ENCODE results near the gene CYP19A1.

Gene CYP19A1

GRCh38 chr15:51255533-51255932 lies 82.9 kb downstream of the CYP19A1 start:
- no peak for TF ChIP-seq GATA3 (IDR thresholded peaks at IDR 0.05; ENCODE audit: low read depth, low read length)
- TF ChIP-seq GATA2 (IDR thresholded peaks at IDR 0.05; ENCODE audit: low read depth, low read length) = no peak

GRCh38 chr15:51253366-51253765 lies 85.0 kb downstream of the CYP19A1 start:
- TF ChIP-seq GATA2 (IDR thresholded peaks at IDR 0.05; ENCODE audit: low read depth, low read length) (no peak), GATA3 (IDR thresholded peaks at IDR 0.05; ENCODE audit: low read depth, low read length) (no peak)

DNA sequence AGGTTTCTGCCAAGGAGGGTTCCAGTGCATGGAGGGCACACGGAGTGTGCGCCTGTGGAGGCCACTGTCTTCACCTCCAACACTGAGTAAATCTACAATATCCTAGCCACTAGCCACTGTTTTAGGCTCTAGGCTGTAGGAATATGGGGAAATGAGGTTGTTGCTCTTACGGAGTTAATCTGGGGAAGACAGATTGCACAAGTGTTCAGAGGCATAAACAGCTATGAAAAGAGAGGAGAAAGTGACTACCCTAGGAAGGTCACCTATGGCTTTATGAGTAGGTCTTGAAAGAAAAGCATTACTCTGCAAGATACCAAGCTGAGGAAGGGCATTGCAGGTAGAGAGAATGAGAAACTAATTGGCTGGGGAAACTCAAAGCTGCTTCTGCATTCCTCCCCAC lies 85.7 kb downstream of the CYP19A1 start:
- TF ChIP-seq GATA2 (IDR thresholded peaks at IDR 0.05; ENCODE audit: low read depth, low read length) = no peak
- TF ChIP-seq GATA3 (IDR thresholded peaks at IDR 0.05; ENCODE audit: low read depth, low read length) = no peak

DNA sequence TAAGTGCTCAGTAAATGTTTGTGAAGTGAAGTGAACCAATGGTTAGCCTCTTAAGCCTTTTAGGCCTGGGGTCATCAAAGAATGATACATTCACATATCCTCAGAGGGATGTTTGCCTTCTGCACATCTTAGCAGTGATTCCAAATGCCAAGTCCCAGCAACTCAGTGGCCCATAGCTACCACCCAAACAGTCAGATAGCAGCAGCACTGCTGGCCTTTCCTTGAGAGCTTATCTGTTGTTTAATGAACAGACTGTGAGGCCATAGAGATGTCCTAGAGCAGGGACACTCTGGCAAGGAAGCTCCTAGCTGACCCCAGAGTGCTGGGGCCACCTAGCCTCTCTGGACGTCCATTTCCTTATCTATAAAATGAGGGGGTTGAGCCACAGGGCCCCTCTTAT lies 86.8 kb downstream of the CYP19A1 start:
- no peak for TF ChIP-seq GATA2 (IDR thresholded peaks at IDR 0.05; ENCODE audit: low read depth, low read length)
- no peak for TF ChIP-seq GATA3 (IDR thresholded peaks at IDR 0.05; ENCODE audit: low read depth, low read length)

DNA sequence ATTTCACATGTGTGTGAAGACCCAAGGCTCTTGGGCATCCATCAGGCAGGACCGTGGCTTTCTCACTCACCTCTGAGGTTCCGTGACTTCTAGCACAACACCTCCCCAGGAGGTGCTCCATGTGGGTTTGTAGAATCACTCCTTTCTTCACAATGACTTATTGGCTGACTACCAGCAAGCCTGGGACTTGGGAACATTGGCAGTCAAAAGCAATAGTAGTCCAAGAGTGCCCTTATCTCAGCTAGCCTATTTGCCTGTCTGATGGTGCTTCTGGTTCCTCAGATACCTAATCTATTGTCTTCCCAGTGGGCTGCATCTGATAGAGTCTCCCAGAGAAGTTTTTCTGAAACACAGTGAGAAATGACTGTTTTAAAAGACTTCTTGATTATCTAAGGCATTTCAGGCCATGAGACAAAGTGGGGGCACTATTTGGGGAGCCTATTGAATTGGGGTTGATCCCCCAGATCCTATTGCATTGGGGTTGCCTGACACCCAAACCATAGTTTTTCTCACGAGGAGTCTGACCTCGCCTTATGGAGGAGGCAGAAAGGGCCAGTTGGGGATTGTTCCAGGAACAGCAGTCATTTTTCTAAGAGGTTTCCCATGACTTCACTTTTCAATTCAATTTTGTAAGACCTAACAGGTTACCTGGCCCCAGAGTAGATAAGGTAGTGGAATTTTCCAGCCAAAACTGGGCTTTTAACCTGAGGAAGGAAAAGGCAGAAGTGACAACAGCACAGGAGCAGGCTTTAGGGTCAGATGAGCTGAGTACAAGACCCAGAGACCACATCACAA lies 88.0 kb downstream of the CYP19A1 start:
- TF ChIP-seq GATA2 (IDR thresholded peaks at IDR 0.05; ENCODE audit: low read depth, low read length) (no peak), GATA3 (IDR thresholded peaks at IDR 0.05; ENCODE audit: low read depth, low read length) (no peak)

DNA sequence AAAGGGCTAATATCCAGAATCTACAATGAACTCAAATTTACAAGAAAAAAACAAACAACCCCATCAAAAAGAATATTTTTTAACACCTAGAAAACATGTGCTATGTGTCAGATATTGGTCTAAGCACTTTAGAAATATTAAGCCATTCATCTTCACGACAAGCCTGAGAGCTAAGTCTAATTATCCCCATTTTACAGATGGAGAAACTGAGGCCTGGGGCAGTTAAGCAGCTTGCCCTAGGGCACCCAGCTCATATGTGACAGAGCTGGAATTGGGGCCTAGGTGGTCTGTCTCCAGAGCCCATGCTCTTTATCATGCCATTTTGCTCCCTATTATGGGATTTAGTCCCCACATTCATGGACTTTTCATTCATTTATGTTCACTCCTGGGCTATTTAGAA lies 92.8 kb downstream of the CYP19A1 start:
- TF ChIP-seq GATA3 (IDR thresholded peaks at IDR 0.05; ENCODE audit: low read depth, low read length) = no peak
- TF ChIP-seq GATA2 (IDR thresholded peaks at IDR 0.05; ENCODE audit: low read depth, low read length) = no peak

GRCh38 chr15:51244423-51244869 lies 94.0 kb downstream of the CYP19A1 start:
- TF ChIP-seq GATA2 (IDR thresholded peaks at IDR 0.05; ENCODE audit: low read depth, low read length) (no peak), GATA3 (IDR thresholded peaks at IDR 0.05; ENCODE audit: low read depth, low read length) (no peak)

GRCh38 chr15:51243774-51244173 lies 94.6 kb downstream of the CYP19A1 start:
- TF ChIP-seq GATA2 (IDR thresholded peaks at IDR 0.05; ENCODE audit: low read depth, low read length) = no peak
- TF ChIP-seq GATA3 (IDR thresholded peaks at IDR 0.05; ENCODE audit: low read depth, low read length) = no peak

DNA sequence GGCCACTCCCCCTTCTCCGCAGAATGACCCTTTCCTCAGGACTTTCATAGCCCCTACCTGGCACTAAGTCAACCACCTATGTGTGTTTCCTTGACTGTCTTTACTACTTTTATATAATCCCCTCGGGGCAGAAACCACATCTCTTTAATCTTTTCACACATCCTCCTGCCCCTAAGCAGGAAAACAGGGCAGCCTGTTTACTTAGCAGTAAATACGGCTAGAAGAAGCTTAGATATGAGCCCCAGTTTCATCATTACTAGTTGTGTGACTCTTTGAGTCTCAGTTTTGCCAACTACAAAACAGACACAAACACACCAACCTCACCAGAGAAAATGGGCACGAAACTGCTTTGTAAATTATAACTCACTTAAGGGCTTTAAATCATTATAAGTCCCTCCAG lies 98.3 kb downstream of the CYP19A1 start:
- no peak for TF ChIP-seq GATA3 (IDR thresholded peaks at IDR 0.05; ENCODE audit: low read depth, low read length)
- TF ChIP-seq GATA2 (IDR thresholded peaks at IDR 0.05; ENCODE audit: low read depth, low read length) = no peak

DNA sequence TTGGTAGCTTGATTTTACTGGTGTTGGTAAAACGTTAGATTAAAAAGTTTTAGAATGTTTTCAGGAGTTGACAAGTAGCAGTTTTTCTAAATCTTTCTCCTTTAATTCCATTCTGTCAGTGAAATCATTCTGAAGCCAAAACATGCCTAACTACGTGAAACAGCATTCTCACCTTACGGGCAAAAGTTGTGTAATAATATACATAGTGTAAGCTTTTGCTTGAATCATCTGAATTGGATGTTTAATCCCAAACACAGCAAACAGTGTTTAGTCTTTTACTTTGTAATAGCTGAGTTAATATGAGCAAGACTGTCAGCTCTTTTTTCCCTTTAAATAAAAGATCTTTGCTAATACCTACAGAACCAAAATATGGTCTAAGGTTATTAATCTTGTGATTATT lies 100.6 kb downstream of the CYP19A1 start:
- no peak for TF ChIP-seq GATA3 (IDR thresholded peaks at IDR 0.05; ENCODE audit: low read depth, low read length)
- no peak for TF ChIP-seq GATA2 (IDR thresholded peaks at IDR 0.05; ENCODE audit: low read depth, low read length)

GRCh38 chr15:51234176-51234927 lies 104.0 kb downstream of the CYP19A1 start:
- no peak for TF ChIP-seq GATA2 (IDR thresholded peaks at IDR 0.05; ENCODE audit: low read depth, low read length)
- no peak for TF ChIP-seq GATA3 (IDR thresholded peaks at IDR 0.05; ENCODE audit: low read depth, low read length)

DNA sequence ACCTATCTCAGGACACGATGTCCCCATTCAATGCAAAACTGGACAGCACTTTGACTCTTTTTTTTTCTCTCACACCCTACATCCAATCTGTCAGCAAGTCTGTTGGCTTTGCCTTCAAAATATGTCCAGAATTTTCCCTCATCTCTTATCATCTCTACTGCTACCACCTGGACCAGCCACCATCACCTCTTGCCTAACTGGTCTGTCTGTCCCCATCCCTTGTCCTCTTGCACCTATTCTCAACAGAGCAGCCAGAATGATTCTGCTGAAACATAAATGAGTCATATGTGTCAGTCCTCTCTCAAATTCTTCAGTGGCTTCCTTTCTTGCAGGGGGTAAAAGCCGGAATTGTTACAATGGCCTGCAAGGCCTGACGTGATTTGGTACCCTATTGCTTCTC lies 105.8 kb downstream of the CYP19A1 start:
- no peak for TF ChIP-seq GATA3 (IDR thresholded peaks at IDR 0.05; ENCODE audit: low read depth, low read length)
- no peak for TF ChIP-seq GATA2 (IDR thresholded peaks at IDR 0.05; ENCODE audit: low read depth, low read length)

GRCh38 chr15:51229907-51230330 lies 108.5 kb downstream of the CYP19A1 start:
- TF ChIP-seq GATA3 (IDR thresholded peaks at IDR 0.05; ENCODE audit: low read depth, low read length) (no peak), GATA2 (IDR thresholded peaks at IDR 0.05; ENCODE audit: low read depth, low read length) (no peak)

DNA sequence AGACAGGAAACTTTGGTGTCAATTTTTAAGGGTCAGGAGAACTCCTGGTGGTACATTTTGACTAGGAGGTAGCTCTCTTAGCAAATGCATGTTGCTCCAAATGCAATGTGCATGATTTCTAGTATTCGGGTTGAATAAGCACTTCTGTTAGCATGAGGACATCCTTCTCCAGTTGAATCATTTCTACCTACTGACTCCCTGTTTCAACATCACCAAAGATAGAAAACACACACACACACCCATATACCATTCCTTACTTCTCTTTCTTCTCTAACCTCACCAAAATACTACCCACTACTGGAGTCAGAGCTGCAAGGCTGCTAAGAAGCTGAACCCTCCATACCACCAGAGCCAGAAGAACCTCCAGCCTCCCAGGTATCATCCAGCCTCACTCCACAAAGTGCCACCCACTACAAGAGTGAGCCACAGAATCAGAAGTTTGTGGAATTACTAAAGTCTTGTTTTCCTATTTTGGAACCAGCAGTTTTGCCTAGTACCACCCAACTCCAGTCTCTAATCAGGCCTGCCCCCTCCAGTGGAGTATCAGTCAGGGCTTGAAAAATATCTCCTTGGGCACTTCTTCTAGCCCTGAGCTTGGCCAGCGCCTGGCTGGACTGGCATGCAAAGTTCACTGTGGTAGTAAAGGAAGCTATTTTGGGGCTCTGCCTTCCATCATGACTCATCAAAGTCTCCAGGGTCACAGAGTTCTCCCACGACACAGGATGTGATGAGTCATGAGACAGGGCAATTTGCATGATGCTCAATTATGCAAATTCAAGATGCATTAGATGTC lies 110.3 kb downstream of the CYP19A1 start:
- TF ChIP-seq GATA2 (IDR thresholded peaks at IDR 0.05; ENCODE audit: low read depth, low read length) (no peak), GATA3 (IDR thresholded peaks at IDR 0.05; ENCODE audit: low read depth, low read length) (no peak)
